HepG2 (cell line): Measurements from ENCODE around the gene DNAAF1. TPM values are rescaled to one million over a fixed set of nuclear protein-coding genes. Genes with fewer than 3 reads are reported as not detected.
A peak's percentile ranks its signal among the peaks of the same experiment; 100 is the strongest.

Experiments used
- CBX2 ChIP-seq, 2 experiments: fragments of 200-600 bp in 1 of 2; sonication (generic); formaldehyde crosslinking in 1 of 2; IDR thresholded peaks; 2 replicates each; pipeline versions ENCODE4 v1.7.0 to v1.8.1; 2018 to 2022; ENCODE audit warnings: low read depth in 2 of 2, low read length in 1 of 2, mild to moderate bottlenecking in 1 of 2, missing genetic modification reagents in 1 of 2
- HMG20A ChIP-seq: IDR thresholded peaks from 2 replicates; pipeline ENCODE4 v1.6.1; 2016; ENCODE audit warnings: borderline replicate concordance
- MXI1 ChIP-seq: IDR thresholded peaks from 3 replicates; pipeline ENCODE4 v1.6.1; 2012; ENCODE audit warnings: low read depth, low read length, inconsistent platforms, borderline replicate concordance
- NR2F6 ChIP-seq, 2 experiments: IDR thresholded peaks; 2 replicates each; pipeline ENCODE4 v1.6.1; 2016; ENCODE audit warnings: antibody characterized with exemption in 1 of 2, mild to moderate bottlenecking in 1 of 2
- RAD21 ChIP-seq: fragments of 450-650 bp; formaldehyde crosslinking; IDR thresholded peaks from 2 replicates; pipeline ENCODE4 v1.5.0; 2020; ENCODE audit warnings: mild to moderate bottlenecking
- RFXANK ChIP-seq: IDR thresholded peaks from 2 replicates; pipeline ENCODE4 v1.6.1; 2016
- SMYD3 ChIP-seq: sonication (generic); formaldehyde crosslinking; IDR thresholded peaks from 2 replicates; pipeline ENCODE4 v1.8.1; 2023; ENCODE audit warnings: mild to moderate bottlenecking, missing genetic modification reagents
- SP1 ChIP-seq, 2 experiments: fragments of 450-650 bp in 1 of 2; sonication (generic) in 1 of 2; formaldehyde crosslinking in 1 of 2; IDR thresholded peaks; 2 replicates each; pipeline versions ENCODE4 v1.4.0 to v1.6.1; 2016 to 2020; ENCODE audit warnings: missing genetic modification reagents in 1 of 2
- TAF1 ChIP-seq: sonication (generic); formaldehyde crosslinking; IDR thresholded peaks from 2 replicates; pipeline ENCODE4 v1.4.0; 2020; ENCODE audit warnings: missing genetic modification reagents
- ZNF446 ChIP-seq: sonication (generic); formaldehyde crosslinking; IDR thresholded peaks from 2 replicates; pipeline ENCODE4 v1.5.0; 2020; ENCODE audit warnings: mild to moderate bottlenecking, missing genetic modification reagents
- polyA plus RNA-seq, 8 experiments: library from polyadenylated mRNA; depleted of rRNA in 3 of 8; stranded (reverse) in 7 of 8; unstranded in 1 of 8; fragments of >200 nt; fragmentation: Illumina TruSeq in 4 of 8; extraction: Trizol in 4 of 8; gene quantifications; 2 replicates each; pipeline versions ENCODE4 v1.2.1 to v1.2.3, GENCODE V29; 2011 to 2016; ENCODE audit warnings: low read depth in 4 of 8, missing spikeins in 1 of 8, mixed read lengths in 1 of 8; ENCODE audit not compliant: insufficient read depth in 1 of 8
- total RNA-seq, 5 experiments: library from RNA; depleted of rRNA; stranded (reverse); fragments of >200 nt; fragmentation: Illumina TruSeq; extraction: Trizol; gene quantifications; 2 replicates each; pipeline ENCODE4 v1.2.3, GENCODE V29; 2016; ENCODE audit warnings: low read depth in 1 of 5
- TF ChIP-seq, protein P1 (sequence below): sonication (generic); formaldehyde crosslinking; IDR thresholded peaks from 2 replicates; pipeline ENCODE4 v1.4.0; 2020; ENCODE audit warnings: missing genetic modification reagents, borderline replicate concordance
- TF ChIP-seq, protein P2 (sequence below): sonication (generic); formaldehyde crosslinking; conservative IDR thresholded peaks from 2 replicates; pipeline ENCODE4 v1.8.0; 2022; ENCODE audit warnings: mild to moderate bottlenecking, moderate library complexity, missing genetic modification reagents
- TF ChIP-seq, protein P3 (sequence below): sonication (generic); formaldehyde crosslinking; IDR thresholded peaks from 2 replicates; pipeline ENCODE4 v1.4.0; 2020; ENCODE audit warnings: missing genetic modification reagents, borderline replicate concordance
- TF ChIP-seq, protein P4 (sequence below): sonication (generic); formaldehyde crosslinking; IDR thresholded peaks from 2 replicates; pipeline ENCODE4 v1.5.0; 2020; ENCODE audit warnings: mild to moderate bottlenecking, missing genetic modification reagents, borderline replicate concordance
- TF ChIP-seq, protein P5 (sequence below): sonication (generic); formaldehyde crosslinking; IDR thresholded peaks from 2 replicates; pipeline ENCODE4 v1.9.0; 2021; ENCODE audit warnings: missing genetic modification reagents, borderline replicate concordance
- TF ChIP-seq, protein P6 (sequence below): sonication (generic); formaldehyde crosslinking; IDR thresholded peaks from 2 replicates; pipeline ENCODE4 v1.4.0; 2020; ENCODE audit warnings: missing genetic modification reagents; ENCODE audit errors: not compliant biosample characterization

The DNAAF1 gene
- total and polyA plus RNA-seq, 2 of the 13 experiments (the other 11 are each of a cell fraction or from before 2014, with no cell fraction given): 0.04 TPM; not detected in 1

DNA sequence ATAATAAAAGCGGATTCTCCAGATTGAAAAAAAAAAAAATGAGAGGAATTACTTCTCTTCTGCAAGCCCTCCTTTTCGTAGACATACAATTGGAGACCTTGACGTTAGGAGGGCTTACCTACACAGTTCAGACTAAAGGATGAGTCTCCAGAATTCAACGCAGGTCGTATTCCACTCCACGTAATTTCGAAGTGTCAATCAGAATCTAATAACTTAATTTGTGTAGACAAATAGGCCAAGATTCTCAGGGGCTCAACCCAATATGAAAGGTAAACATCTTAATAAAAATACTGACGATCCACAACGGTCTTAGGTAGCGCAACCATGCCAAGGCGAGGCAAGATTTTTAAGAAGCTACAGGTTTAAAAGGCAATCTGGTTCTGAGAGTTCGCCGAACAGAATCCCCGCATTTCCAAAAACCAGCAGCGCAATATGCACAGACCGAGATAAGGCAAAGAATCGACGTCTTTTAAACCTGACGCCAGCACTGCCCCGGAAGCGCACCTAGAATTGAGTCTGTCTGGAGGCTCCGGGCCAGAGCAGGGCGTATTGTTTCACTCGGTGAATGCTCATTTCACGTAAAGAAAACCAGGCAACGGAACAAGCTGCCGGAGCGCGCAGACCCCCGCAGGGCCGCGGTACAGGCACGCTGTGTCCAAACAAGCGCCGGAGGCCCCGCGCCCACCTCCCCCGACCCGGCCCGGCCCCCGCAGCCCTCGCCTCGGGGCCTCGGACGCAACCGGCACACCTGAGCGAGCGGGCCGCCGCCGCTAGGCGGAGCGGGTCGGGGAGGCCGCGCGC lies 29.0 kb upstream of the DNAAF1 start (continued):
- no peak for TF ChIP-seq MXI1
- TF ChIP-seq, protein P1, sequence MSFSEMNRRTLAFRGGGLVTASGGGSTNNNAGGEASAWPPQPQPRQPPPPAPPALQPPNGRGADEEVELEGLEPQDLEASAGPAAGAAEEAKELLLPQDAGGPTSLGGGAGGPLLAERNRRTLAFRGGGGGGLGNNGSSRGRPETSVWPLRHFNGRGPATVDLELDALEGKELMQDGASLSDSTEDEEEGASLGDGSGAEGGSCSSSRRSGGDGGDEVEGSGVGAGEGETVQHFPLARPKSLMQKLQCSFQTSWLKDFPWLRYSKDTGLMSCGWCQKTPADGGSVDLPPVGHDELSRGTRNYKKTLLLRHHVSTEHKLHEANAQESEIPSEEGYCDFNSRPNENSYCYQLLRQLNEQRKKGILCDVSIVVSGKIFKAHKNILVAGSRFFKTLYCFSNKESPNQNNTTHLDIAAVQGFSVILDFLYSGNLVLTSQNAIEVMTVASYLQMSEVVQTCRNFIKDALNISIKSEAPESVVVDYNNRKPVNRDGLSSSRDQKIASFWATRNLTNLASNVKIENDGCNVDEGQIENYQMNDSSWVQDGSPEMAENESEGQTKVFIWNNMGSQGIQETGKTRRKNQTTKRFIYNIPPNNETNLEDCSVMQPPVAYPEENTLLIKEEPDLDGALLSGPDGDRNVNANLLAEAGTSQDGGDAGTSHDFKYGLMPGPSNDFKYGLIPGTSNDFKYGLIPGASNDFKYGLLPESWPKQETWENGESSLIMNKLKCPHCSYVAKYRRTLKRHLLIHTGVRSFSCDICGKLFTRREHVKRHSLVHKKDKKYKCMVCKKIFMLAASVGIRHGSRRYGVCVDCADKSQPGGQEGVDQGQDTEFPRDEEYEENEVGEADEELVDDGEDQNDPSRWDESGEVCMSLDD (CRISPR knock-in tag): peak; percentile 59; the same call in 1 of the 2 replicates
- no peak for TF ChIP-seq RFXANK (CRISPR knock-in tag)
- TF ChIP-seq HMG20A: no peak
- TF ChIP-seq, protein P2, sequence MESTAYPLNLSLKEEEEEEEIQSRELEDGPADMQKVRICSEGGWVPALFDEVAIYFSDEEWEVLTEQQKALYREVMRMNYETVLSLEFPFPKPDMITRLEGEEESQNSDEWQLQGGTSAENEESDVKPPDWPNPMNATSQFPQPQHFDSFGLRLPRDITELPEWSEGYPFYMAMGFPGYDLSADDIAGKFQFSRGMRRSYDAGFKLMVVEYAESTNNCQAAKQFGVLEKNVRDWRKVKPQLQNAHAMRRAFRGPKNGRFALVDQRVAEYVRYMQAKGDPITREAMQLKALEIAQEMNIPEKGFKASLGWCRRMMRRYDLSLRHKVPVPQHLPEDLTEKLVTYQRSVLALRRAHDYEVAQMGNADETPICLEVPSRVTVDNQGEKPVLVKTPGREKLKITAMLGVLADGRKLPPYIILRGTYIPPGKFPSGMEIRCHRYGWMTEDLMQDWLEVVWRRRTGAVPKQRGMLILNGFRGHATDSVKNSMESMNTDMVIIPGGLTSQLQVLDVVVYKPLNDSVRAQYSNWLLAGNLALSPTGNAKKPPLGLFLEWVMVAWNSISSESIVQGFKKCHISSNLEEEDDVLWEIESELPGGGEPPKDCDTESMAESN (CRISPR knock-in tag): no peak
- no peak; the same call in 1 of the 2 replicates for TF ChIP-seq ZNF446 (CRISPR knock-in tag)
- TF ChIP-seq, protein P3, sequence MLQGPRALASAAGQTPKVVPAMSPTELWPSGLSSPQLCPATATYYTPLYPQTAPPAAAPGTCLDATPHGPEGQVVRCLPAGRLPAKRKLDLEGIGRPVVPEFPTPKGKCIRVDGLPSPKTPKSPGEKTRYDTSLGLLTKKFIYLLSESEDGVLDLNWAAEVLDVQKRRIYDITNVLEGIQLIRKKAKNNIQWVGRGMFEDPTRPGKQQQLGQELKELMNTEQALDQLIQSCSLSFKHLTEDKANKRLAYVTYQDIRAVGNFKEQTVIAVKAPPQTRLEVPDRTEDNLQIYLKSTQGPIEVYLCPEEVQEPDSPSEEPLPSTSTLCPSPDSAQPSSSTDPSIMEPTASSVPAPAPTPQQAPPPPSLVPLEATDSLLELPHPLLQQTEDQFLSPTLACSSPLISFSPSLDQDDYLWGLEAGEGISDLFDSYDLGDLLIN (CRISPR knock-in tag): peak; percentile 62; the same call in 1 of the 2 replicates
- TF ChIP-seq RAD21 (CRISPR knock-in tag): peak; percentile 59; the same call in 1 of the 2 replicates
- TF ChIP-seq SP1 (IDR thresholded peaks at IDR 0.05): no peak
- TF ChIP-seq SP1 (CRISPR knock-in tag; IDR thresholded peaks at IDR 0.05): no peak
- TF ChIP-seq NR2F6 (IDR thresholded peaks at IDR 0.05): no peak
- TF ChIP-seq NR2F6 (CRISPR knock-in tag; IDR thresholded peaks at IDR 0.05): no peak
- TF ChIP-seq TAF1 (CRISPR knock-in tag): no peak
- TF ChIP-seq, protein P4, sequence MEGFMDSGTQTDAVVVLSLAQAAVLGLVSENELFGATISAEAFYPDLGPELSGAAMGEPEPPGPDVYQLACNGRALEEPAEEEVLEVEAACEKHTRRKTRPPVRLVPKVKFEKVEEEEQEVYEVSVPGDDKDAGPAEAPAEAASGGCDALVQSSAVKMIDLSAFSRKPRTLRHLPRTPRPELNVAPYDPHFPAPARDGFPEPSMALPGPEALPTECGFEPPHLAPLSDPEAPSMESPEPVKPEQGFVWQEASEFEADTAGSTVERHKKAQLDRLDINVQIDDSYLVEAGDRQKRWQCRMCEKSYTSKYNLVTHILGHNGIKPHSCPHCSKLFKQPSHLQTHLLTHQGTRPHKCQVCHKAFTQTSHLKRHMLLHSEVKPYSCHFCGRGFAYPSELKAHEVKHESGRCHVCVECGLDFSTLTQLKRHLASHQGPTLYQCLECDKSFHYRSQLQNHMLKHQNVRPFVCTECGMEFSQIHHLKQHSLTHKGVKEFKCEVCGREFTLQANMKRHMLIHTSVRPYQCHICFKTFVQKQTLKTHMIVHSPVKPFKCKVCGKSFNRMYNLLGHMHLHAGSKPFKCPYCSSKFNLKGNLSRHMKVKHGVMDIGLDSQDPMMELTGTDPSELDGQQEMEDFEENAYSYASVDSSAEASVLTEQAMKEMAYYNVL (CRISPR knock-in tag): no peak; the same call in 1 of the 2 replicates
- TF ChIP-seq, protein P5, sequence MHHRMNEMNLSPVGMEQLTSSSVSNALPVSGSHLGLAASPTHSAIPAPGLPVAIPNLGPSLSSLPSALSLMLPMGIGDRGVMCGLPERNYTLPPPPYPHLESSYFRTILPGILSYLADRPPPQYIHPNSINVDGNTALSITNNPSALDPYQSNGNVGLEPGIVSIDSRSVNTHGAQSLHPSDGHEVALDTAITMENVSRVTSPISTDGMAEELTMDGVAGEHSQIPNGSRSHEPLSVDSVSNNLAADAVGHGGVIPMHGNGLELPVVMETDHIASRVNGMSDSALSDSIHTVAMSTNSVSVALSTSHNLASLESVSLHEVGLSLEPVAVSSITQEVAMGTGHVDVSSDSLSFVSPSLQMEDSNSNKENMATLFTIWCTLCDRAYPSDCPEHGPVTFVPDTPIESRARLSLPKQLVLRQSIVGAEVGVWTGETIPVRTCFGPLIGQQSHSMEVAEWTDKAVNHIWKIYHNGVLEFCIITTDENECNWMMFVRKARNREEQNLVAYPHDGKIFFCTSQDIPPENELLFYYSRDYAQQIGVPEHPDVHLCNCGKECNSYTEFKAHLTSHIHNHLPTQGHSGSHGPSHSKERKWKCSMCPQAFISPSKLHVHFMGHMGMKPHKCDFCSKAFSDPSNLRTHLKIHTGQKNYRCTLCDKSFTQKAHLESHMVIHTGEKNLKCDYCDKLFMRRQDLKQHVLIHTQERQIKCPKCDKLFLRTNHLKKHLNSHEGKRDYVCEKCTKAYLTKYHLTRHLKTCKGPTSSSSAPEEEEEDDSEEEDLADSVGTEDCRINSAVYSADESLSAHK (CRISPR knock-in tag): no peak
- no peak for TF ChIP-seq SMYD3
- no peak for TF ChIP-seq CBX2 (IDR thresholded peaks at IDR 0.05; ENCODE audit: low read depth, low read length)
- TF ChIP-seq CBX2 (CRISPR knock-in tag; IDR thresholded peaks at IDR 0.05; ENCODE audit: low read depth): no peak
- TF ChIP-seq, protein P6, sequence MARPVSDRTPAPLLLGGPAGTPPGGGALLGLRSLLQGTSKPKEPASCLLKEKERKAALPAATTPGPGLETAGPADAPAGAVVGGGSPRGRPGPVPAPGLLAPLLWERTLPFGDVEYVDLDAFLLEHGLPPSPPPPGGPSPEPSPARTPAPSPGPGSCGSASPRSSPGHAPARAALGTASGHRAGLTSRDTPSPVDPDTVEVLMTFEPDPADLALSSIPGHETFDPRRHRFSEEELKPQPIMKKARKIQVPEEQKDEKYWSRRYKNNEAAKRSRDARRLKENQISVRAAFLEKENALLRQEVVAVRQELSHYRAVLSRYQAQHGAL (CRISPR knock-in tag): peak; percentile 72
